Neural progenitor cell (in vitro differentiated cells): ENCODE data around the gene PPM1H.

ENCODE experiments used
- CTCF ChIP-seq: fragments of 200-600 bp; sonication (generic); IDR thresholded peaks from 2 replicates; pipeline ENCODE4 v1.5.1; 2017; ENCODE audit warnings: antibody characterized with exemption, mild to moderate bottlenecking
- EZH2 ChIP-seq: fragments of 200-600 bp; sonication (generic); IDR thresholded peaks from 2 replicates; pipeline ENCODE4 v1.6.1; 2017; ENCODE audit warnings: antibody characterized with exemption, mild to moderate bottlenecking, moderate library complexity
- EZH2phosphoT487 ChIP-seq: fragments of 200-600 bp; sonication (generic); IDR thresholded peaks from 2 replicates; pipeline ENCODE4 v1.6.1; 2017; ENCODE audit warnings: antibody characterized with exemption

GRCh38 chr12:62933220-62933601 lies 1.7 kb downstream of the PPM1H start:
- TF ChIP-seq EZH2 (no peak), CTCF (no peak), EZH2phosphoT487 (no peak)
